Bronchial epithelial cell (primary cell): Measurements from ENCODE around the gene SPDYE9. TPM values are rescaled to one million over a fixed set of nuclear protein-coding genes. Genes with fewer than 3 reads are reported as not detected.
"Not testable (repeated sequence)": the region's sequence is repeated elsewhere in the genome, so short reads cannot be mapped to it uniquely, and the experiment has no call there.

Experiments
- DNase-seq: peaks from one replicate; pipeline ENCODE4 v3.0.0-alpha.2; 2010; ENCODE audit warnings: low read depth
- FAIRE-seq: peaks from 2 replicates; lab custom pipeline; 2011; peaks lifted over from hg19 to GRCh38; lab: Jason Lieb, UNC
- H3K27me3 ChIP-seq: 2 replicates; pipeline ENCODE4 v1.5.1; 2011; ENCODE audit warnings: low read length; ENCODE audit not compliant: control insufficient read depth, insufficient read depth
- H3K36me3 ChIP-seq: 2 replicates; pipeline ENCODE4 v1.5.1; 2011; ENCODE audit warnings: low read length; ENCODE audit not compliant: control insufficient read depth, insufficient read depth
- H3K4me3 ChIP-seq: 2 replicates; pipeline ENCODE4 v1.5.1; 2011; ENCODE audit warnings: mild to moderate bottlenecking, low read depth, low read length, control low read depth
- total RNA-seq: library from RNA; depleted of rRNA; stranded (reverse); fragments of >200 nt; gene quantifications from 2 replicates; pipeline ENCODE4 v1.2.1, GENCODE V29; 2014

Gene SPDYE9
- total RNA-seq: not detected in 2 replicates

GRCh38 chr7:73085938-73086337 is at the start of gene SPDYE9:
Gene SPDYE9, minus strand, starts transcription at chr7:73086038. Its CDS starts 1,800 bp downstream, at chr7:73084238.
- H3K4me3 ChIP-seq, H3K36me3 ChIP-seq, H3K27me3 ChIP-seq, FAIRE-seq, DNase-seq: not testable (repeated sequence)

- not testable (repeated sequence) for FAIRE-seq, H3K27me3 ChIP-seq, H3K36me3 ChIP-seq, H3K4me3 ChIP-seq, DNase-seq
These were observed 49.0 kb upstream of the SPDYE9 start for GRCh38 chr7:73134866-73135265.

GRCh38 chr7:73132651-73133217 is 46.9 kb upstream of the SPDYE9 start:
- not testable (repeated sequence) for H3K36me3 ChIP-seq, DNase-seq, H3K4me3 ChIP-seq, H3K27me3 ChIP-seq, FAIRE-seq

GRCh38 chr7:73130612-73131011 is 44.8 kb upstream of the SPDYE9 start:
- DNase-seq, H3K4me3 ChIP-seq, FAIRE-seq, H3K36me3 ChIP-seq, H3K27me3 ChIP-seq: not testable (repeated sequence)

- H3K27me3 ChIP-seq, H3K36me3 ChIP-seq, DNase-seq, FAIRE-seq, H3K4me3 ChIP-seq: not testable (repeated sequence)
These were observed 38.3 kb upstream of the SPDYE9 start for GRCh38 chr7:73124126-73124525.

GRCh38 chr7:73122778-73123447 is 37.1 kb upstream of the SPDYE9 start:
- not testable (repeated sequence) for DNase-seq, H3K4me3 ChIP-seq, FAIRE-seq, H3K27me3 ChIP-seq, H3K36me3 ChIP-seq

- FAIRE-seq, DNase-seq, H3K36me3 ChIP-seq, H3K27me3 ChIP-seq, H3K4me3 ChIP-seq: not testable (repeated sequence)
These were observed 32.3 kb upstream of the SPDYE9 start for GRCh38 chr7:73118155-73118554.

- not testable (repeated sequence) for H3K36me3 ChIP-seq, DNase-seq, H3K4me3 ChIP-seq, FAIRE-seq, H3K27me3 ChIP-seq
These were observed 28.0 kb downstream of the SPDYE9 start, which contains the start of gene SPDYE11 for GRCh38 chr7:73057811-73058210. Gene SPDYE11, minus strand, starts transcription at chr7:73057911. Its CDS starts 1,800 bp downstream, at chr7:73056111.

- H3K36me3 ChIP-seq, FAIRE-seq, DNase-seq, H3K27me3 ChIP-seq, H3K4me3 ChIP-seq: not testable (repeated sequence)
These were observed 56.2 kb downstream of the SPDYE9 start, which contains the start of gene SPDYE8 for GRCh38 chr7:73029666-73030065. Gene SPDYE8, minus strand, starts transcription at chr7:73029766. Its CDS starts 1,800 bp downstream, at chr7:73027966.

Other genes with a start within 250 kb of the SPDYE9 start
- 4.5 and 4.7 TPM in 2 replicates for gene POM121, start 160.9 kb downstream of the SPDYE9 start, total RNA-seq
- gene TRIM74, start 116.6 kb downstream of the SPDYE9 start, total RNA-seq: 0.13 and 0.26 TPM in 2 replicates
- gene SPDYE8, start 56.3 kb downstream of the SPDYE9 start, total RNA-seq: not detected in 2 replicates
- gene SPDYE11, start 28.1 kb downstream of the SPDYE9 start, total RNA-seq: not detected in 2 replicates
- 39.3 and 50.0 TPM in 2 replicates for gene NSUN5, start 222.8 kb upstream of the SPDYE9 start, total RNA-seq
- gene TRIM50, start 242.0 kb upstream of the SPDYE9 start, total RNA-seq: not detected in 2 replicates
- gene FKBP6, start 242.1 kb upstream of the SPDYE9 start, total RNA-seq: not detected in 2 replicates